ENCODE data around the gene VWC2. TPM values are rescaled to one million over a fixed set of nuclear protein-coding genes. Genes with fewer than 3 reads are reported as not detected.

The VWC2 gene
- total and polyA plus RNA-seq, 2 donors (not counting 1 experiment from before 2014, with no cell fraction given) = not detected

GRCh38 chr7:49803812-49804211 is 30.4 kb downstream of the VWC2 start:
- TF ChIP-seq CTCF (conservative IDR thresholded peaks at IDR 0.05 in 1 of 2, IDR thresholded peaks at IDR 0.05 in 1 of 2; ENCODE audit: low read depth in 1 of 2, low read length in 2 of 2) = no peak
- TF ChIP-seq EZH2 (IDR thresholded peaks at IDR 0.05; ENCODE audit: low read length, missing control alignments) = no peak
- DNase-seq (ENCODE audit: low read depth in 2 of 2) = no peak

GRCh38 chr7:49805371-49806007 is 32.1 kb downstream of the VWC2 start:
- H3K4me3 ChIP-seq (replicated peaks in 1 of 4; ENCODE audit: control extremely low read depth in 1 of 4, insufficient read depth in 1 of 4, low read depth in 3 of 4, low read length in 4 of 4) = no peak overlapping the region
- H4K20me1 ChIP-seq (ENCODE audit: control insufficient read depth, extremely low read depth, insufficient read depth, low read length) = no peaks in the 10 kb centered on the region
- no peak overlapping the region for H3K27ac ChIP-seq (ENCODE audit: insufficient read depth, low read length)
- H2AFZ ChIP-seq (ENCODE audit: low read length) = no peak overlapping the region
- no peaks in the 10 kb centered on the region for H3K9me3 ChIP-seq (ENCODE audit: control insufficient read depth, insufficient read depth, low read depth, low read length)
- no peak for DNase-seq (ENCODE audit: low read depth in 2 of 2)
- H3K79me2 ChIP-seq (ENCODE audit: control insufficient read depth, insufficient read depth, low read length) = no peaks in the 10 kb centered on the region
- TF ChIP-seq EZH2 (IDR thresholded peaks at IDR 0.05; ENCODE audit: low read length, missing control alignments) (no peak), CTCF (conservative IDR thresholded peaks at IDR 0.05 in 1 of 2, IDR thresholded peaks at IDR 0.05 in 1 of 2; ENCODE audit: low read depth in 1 of 2, low read length in 2 of 2) (no peak)
- H3K9ac ChIP-seq (ENCODE audit: insufficient read depth, low read length) = no peak overlapping the region
- H3K36me3 ChIP-seq (ENCODE audit: control insufficient read depth, insufficient read depth, low read length) = no peaks in the 10 kb centered on the region
- H3K27me3 ChIP-seq (ENCODE audit: control insufficient read depth, insufficient read depth, low read length) = no peaks in the 10 kb centered on the region
- H3K4me2 ChIP-seq (ENCODE audit: extremely low read depth, insufficient read depth, low read length) = no peak overlapping the region
- no peaks in the 10 kb centered on the region for H3K4me1 ChIP-seq (ENCODE audit: control insufficient read depth, extremely low read depth, insufficient read depth, low read length)

More at GRCh38 chr7:49803812-49804211, 30.4 kb downstream of the VWC2 start:
- Histone ChIP-seq H3K9ac (ENCODE audit: insufficient read depth, low read length) (no peak overlapping the region), H4K20me1 (ENCODE audit: control insufficient read depth, extremely low read depth, insufficient read depth, low read length) (no peaks in the 10 kb centered on the region), H3K79me2 (ENCODE audit: control insufficient read depth, insufficient read depth, low read length) (no peaks in the 10 kb centered on the region), H3K36me3 (ENCODE audit: control insufficient read depth, insufficient read depth, low read length) (no peaks in the 10 kb centered on the region), H3K9me3 (ENCODE audit: control insufficient read depth, insufficient read depth, low read depth, low read length) (no peaks in the 10 kb centered on the region), H2AFZ (ENCODE audit: low read length) (no peak overlapping the region), H3K27me3 (ENCODE audit: control insufficient read depth, insufficient read depth, low read length) (no peaks in the 10 kb centered on the region), H3K27ac (ENCODE audit: insufficient read depth, low read length) (no peak overlapping the region), H3K4me1 (ENCODE audit: control insufficient read depth, extremely low read depth, insufficient read depth, low read length) (no peaks in the 10 kb centered on the region), H3K4me2 (ENCODE audit: extremely low read depth, insufficient read depth, low read length) (no peak overlapping the region), H3K4me3 (replicated peaks in 1 of 4; ENCODE audit: control extremely low read depth in 1 of 4, insufficient read depth in 1 of 4, low read depth in 3 of 4, low read length in 4 of 4) (no peak overlapping the region)

GRCh38 chr7:49812534-49812933 is 39.1 kb downstream of the VWC2 start:
- Histone ChIP-seq H3K9me3 (ENCODE audit: control insufficient read depth, insufficient read depth, low read depth, low read length) (no peaks in the 10 kb centered on the region), H4K20me1 (ENCODE audit: control insufficient read depth, extremely low read depth, insufficient read depth, low read length) (no peaks in the 10 kb centered on the region), H3K79me2 (ENCODE audit: control insufficient read depth, insufficient read depth, low read length) (no peaks in the 10 kb centered on the region), H3K4me2 (ENCODE audit: extremely low read depth, insufficient read depth, low read length) (no peak overlapping the region), H2AFZ (ENCODE audit: low read length) (no peak overlapping the region), H3K27me3 (ENCODE audit: control insufficient read depth, insufficient read depth, low read length) (no peaks in the 10 kb centered on the region), H3K4me3 (replicated peaks in 1 of 4; ENCODE audit: control extremely low read depth in 1 of 4, insufficient read depth in 1 of 4, low read depth in 3 of 4, low read length in 4 of 4) (no peak overlapping the region), H3K27ac (ENCODE audit: insufficient read depth, low read length) (no peak overlapping the region), H3K4me1 (ENCODE audit: control insufficient read depth, extremely low read depth, insufficient read depth, low read length) (no peaks in the 10 kb centered on the region), H3K36me3 (ENCODE audit: control insufficient read depth, insufficient read depth, low read length) (no peaks in the 10 kb centered on the region), H3K9ac (ENCODE audit: insufficient read depth, low read length) (no peak overlapping the region)
- no peak for DNase-seq (ENCODE audit: low read depth in 2 of 2)
- TF ChIP-seq EZH2 (IDR thresholded peaks at IDR 0.05; ENCODE audit: low read length, missing control alignments) (no peak), CTCF (conservative IDR thresholded peaks at IDR 0.05 in 1 of 2, IDR thresholded peaks at IDR 0.05 in 1 of 2; ENCODE audit: low read depth in 1 of 2, low read length in 2 of 2) (no peak)
